ENCODE data around the gene NEDD4.
"Not testable (repeated sequence)": the region's sequence is repeated elsewhere in the genome, so short reads cannot be mapped to it uniquely, and the experiment has no call there.

Gene NEDD4

DNA sequence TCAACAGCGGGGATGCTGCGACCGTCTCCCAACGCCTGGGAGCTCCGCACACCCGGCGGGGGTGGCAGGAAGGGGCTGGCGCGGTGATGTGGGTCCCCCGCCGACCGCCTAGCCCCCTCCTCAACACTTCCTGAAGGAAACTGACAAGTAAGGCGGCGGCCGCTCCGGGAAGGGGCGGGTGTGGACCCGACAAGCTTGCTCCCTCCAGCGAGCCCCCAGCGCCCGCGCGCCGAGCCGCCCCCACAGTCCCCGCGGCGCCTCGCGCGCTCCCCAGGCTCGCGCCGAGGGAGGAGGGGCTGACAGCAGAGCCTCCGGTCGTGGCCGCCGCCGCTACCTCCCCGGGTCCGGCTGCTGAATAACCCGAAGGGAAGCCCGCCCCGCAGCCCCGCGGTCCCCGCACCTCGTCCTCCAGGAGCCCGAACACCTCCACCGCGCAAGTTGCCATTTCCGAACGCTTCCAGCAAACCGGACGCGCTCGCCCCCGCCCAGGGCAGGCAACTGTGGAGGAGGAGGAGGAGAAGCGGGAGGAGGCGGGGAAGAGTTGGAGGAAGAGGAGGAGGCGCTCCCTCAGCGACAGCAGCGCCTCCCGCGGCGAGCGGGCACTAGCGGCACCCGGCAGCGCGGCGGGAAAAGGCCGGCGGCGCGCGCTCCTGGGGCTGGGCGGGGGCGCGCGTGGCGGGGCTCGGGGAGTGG lies at the start of gene NEDD4:
Gene NEDD4, minus strand, starts transcription at position 502 of the 693 bp plus-strand sequence. Its CDS starts 57 bp downstream, at position 445.
- DNase-seq (ENCODE audit: low read depth in 2 of 2) = peak; percentile 17 to 51

DNA sequence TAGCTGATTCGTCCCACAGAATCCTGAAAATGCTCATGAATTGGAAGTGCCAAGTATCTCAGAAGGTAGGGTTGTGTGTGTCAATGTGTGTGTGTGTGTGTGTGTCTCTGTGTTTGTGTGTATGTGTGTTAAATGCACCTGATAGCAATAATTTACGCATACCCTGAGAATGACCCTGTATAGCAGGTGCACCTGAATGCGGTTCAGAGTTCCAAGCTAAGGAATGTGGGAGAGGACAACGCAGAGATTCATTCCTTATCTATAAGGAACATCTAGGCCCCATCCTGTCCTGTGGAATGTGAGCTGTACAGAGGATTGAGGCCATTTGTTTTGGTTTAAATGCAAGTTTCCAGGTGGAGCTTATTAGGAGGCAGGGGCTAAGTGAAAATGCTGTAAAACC lies 49.1 kb upstream of the NEDD4 start:
- DNase-seq (ENCODE audit: low read depth in 2 of 2) = no peak

- DNase-seq (ENCODE audit: low read depth in 2 of 2) = no peak
Measured at GRCh38 chr15:56042031-56042430, 48.6 kb upstream of the NEDD4 start.

- no peak for DNase-seq (ENCODE audit: low read depth in 2 of 2)
Measured at GRCh38 chr15:56040081-56041035, 46.9 kb upstream of the NEDD4 start.

- DNase-seq (ENCODE audit: low read depth in 2 of 2) = no peak
Measured at GRCh38 chr15:56038707-56039106, 45.3 kb upstream of the NEDD4 start.

GRCh38 chr15:56038015-56038414 lies 44.6 kb upstream of the NEDD4 start:
- DNase-seq (ENCODE audit: low read depth in 2 of 2) = no peak

- no peak for DNase-seq (ENCODE audit: low read depth in 2 of 2)
Measured at GRCh38 chr15:56036546-56037067, 43.2 kb upstream of the NEDD4 start.

GRCh38 chr15:56035166-56035565 lies 41.8 kb upstream of the NEDD4 start:
- no peak for DNase-seq (ENCODE audit: low read depth in 2 of 2)

GRCh38 chr15:56034514-56034913 lies 41.1 kb upstream of the NEDD4 start:
- no peak for DNase-seq (ENCODE audit: low read depth in 2 of 2)

DNA sequence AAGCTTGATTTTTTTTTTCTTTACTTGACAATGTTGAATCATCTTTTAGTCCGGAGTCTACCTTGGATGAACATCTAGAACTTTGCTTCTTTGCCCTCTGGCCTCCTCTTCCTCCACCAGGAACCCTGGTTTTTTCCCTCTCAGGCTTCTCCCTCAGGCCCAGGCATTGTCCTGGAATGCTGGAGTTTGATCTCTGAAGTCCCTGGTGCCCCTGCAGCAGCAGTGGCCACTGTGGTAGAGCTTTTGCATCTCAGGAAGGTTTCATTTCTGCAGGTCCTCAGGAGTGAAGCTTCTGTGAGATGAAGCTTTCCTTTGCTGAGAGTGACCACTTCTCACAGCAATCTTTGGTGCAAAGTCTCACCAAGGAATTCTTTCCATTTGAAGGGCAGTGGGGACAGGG lies 39.0 kb upstream of the NEDD4 start:
- DNase-seq (ENCODE audit: low read depth in 2 of 2) = no peak

GRCh38 chr15:56031836-56032235 lies 38.4 kb upstream of the NEDD4 start:
- no peak for DNase-seq (ENCODE audit: low read depth in 2 of 2)

DNA sequence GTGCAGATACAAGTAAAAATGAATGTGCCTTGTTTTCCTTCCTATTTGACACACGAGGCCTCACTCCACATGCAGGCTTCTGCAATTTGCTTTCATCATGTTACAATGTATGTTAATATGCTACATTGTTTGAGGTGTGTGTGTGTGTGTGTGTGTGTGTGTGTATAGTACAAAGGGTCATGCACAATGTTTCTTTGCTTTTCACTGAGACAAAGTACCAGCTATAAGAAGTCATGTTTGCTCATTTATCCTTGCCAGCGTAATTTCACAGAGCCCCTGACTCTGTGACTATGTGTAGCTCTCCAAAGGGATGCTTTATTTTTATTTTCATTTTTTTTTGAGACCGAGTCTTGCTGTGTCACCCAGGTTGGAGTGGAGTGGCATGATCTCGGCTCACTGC lies 38.0 kb upstream of the NEDD4 start:
- DNase-seq (ENCODE audit: low read depth in 2 of 2) = no peak

GRCh38 chr15:56028430-56028829 lies 35.0 kb upstream of the NEDD4 start:
- DNase-seq (ENCODE audit: low read depth in 2 of 2) = no peak

DNA sequence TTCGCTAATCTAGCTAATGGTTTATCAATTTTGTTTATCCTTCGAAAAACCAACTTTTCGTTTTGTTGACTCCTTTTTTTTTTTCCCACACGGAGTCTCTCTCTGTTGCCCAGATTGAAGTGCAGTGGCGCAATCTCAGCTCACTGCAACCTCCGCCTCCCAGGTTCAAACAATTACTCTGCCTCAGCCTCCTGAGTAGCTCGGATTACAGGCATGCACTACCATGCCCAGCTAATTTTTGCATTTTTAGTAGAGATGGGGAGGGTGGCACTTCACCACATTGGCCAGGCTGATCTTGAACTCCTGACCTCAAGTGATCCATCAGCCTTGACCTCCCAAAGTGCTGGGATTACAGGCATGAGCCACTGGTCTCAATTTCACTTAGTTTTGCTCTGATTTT lies 29.7 kb upstream of the NEDD4 start:
- not testable (repeated sequence) for DNase-seq (ENCODE audit: low read depth in 2 of 2)

GRCh38 chr15:56019819-56020486 lies 26.5 kb upstream of the NEDD4 start:
- DNase-seq (ENCODE audit: low read depth in 2 of 2) = no peak

GRCh38 chr15:56019060-56019793 lies 25.8 kb upstream of the NEDD4 start:
- no peak for DNase-seq (ENCODE audit: low read depth in 2 of 2)

GRCh38 chr15:56017920-56018319 lies 24.5 kb upstream of the NEDD4 start:
- no peak for DNase-seq (ENCODE audit: low read depth in 2 of 2)

GRCh38 chr15:56017511-56017910 lies 24.1 kb upstream of the NEDD4 start:
- no peak for DNase-seq (ENCODE audit: low read depth in 2 of 2)

DNA sequence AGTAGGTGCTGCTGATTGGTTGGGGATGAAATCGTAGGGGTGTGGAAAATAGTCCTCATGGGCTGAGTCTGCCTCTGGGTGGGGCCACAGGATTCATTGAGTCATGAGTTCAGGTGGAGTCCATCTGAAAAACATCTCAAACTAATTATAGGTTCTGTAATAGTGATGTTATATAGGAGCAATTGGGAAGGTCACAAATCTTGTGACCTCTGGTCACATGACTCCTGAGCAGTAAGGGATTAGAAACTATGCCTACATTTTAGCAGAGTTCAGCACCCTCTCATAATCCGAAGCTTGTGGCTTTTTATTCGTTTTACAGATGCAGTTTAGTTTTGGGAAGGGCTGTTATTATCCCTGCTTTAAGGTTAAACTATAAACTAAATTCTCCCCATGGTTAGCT lies 22.9 kb upstream of the NEDD4 start:
- no peak for DNase-seq (ENCODE audit: low read depth in 2 of 2)

GRCh38 chr15:56014677-56015076 lies 21.3 kb upstream of the NEDD4 start:
- no peak for DNase-seq (ENCODE audit: low read depth in 2 of 2)

- not testable (repeated sequence) for DNase-seq (ENCODE audit: low read depth in 2 of 2)
Measured at GRCh38 chr15:56007053-56007452, 13.6 kb upstream of the NEDD4 start.
